SK-N-SH treated with all-trans-retinoic acid at 6 μM for 48 hours (cell line): Measurements from ENCODE around the gene MEIS3.

Experiments used
- ARNTL ChIP-seq: fragments of 450-650 bp; formaldehyde crosslinking; IDR thresholded peaks from 2 replicates; pipeline ENCODE4 v1.5.0; 2020; ENCODE audit warnings: low read depth, mild to moderate bottlenecking, moderate library complexity, borderline replicate concordance
- PPARA ChIP-seq: fragments of 250-450 bp; sonication (Bioruptor Pico); IDR thresholded peaks from 2 replicates; pipeline ENCODE4 v1.5.0; 2020; ENCODE audit warnings: mild to moderate bottlenecking, borderline replicate concordance
- RARB ChIP-seq: fragments of 250-450 bp; sonication (Bioruptor Pico); IDR thresholded peaks from 2 replicates; pipeline ENCODE4 v1.8.0; 2021; ENCODE audit warnings: mild to moderate bottlenecking, moderate library complexity
- SNAI2 ChIP-seq: fragments of 250-450 bp; sonication (Bioruptor Pico); IDR thresholded peaks from 2 replicates; pipeline ENCODE4 v1.5.0; 2020; ENCODE audit warnings: mild to moderate bottlenecking, moderate library complexity
- TCF4 ChIP-seq: fragments of 250-450 bp; sonication (Bioruptor Pico); IDR thresholded peaks from 2 replicates; pipeline ENCODE4 v1.8.0; 2021; ENCODE audit warnings: mild to moderate bottlenecking, moderate library complexity, borderline replicate concordance
- ZFP3 ChIP-seq: fragments of 250-450 bp; sonication (Bioruptor Pico); IDR thresholded peaks from 2 replicates; pipeline ENCODE4 v1.5.0; 2020; ENCODE audit warnings: mild to moderate bottlenecking, moderate library complexity
- ZFP30 ChIP-seq: fragments of 450-650 bp; formaldehyde crosslinking; IDR thresholded peaks from 2 replicates; pipeline ENCODE4 v1.5.0; 2022; ENCODE audit warnings: mild to moderate bottlenecking, moderate library complexity
- ZNF70 ChIP-seq: fragments of 450-650 bp; formaldehyde crosslinking; IDR thresholded peaks from 2 replicates; pipeline ENCODE4 v1.5.0; 2020; ENCODE audit warnings: mild to moderate bottlenecking, moderate library complexity
- TF ChIP-seq, protein P1 (sequence below): fragments of 250-450 bp; sonication (Bioruptor Pico); IDR thresholded peaks from 2 replicates; pipeline ENCODE4 v1.8.0; 2020; ENCODE audit warnings: mild to moderate bottlenecking, moderate library complexity, borderline replicate concordance

DNA sequence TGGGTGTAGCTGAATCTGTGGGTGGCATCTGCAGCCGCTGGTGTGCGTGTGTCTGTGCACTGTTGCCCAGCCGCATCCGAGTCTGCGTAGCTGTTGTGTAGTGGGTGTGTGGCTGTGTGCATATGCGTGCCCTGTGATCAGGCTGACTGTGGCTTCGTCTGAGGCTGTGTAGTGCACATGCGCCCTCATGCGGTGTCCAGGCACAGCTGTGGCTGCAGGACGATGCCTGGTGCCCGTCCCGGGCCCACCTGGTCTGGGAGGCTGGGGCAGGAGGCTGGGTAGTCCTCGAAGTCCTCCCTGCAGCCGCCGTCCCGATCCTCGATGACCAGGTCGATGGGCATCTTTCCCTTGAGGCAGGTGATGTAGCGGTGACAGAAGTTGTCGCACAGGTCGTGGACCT lies 4.9 kb downstream of the MEIS3 start:
- no peak for TF ChIP-seq SNAI2 (CRISPR knock-in tag)
- no peak for TF ChIP-seq TCF4 (CRISPR knock-in tag)
- no peak for TF ChIP-seq RARB (CRISPR knock-in tag)
- TF ChIP-seq, protein P1, sequence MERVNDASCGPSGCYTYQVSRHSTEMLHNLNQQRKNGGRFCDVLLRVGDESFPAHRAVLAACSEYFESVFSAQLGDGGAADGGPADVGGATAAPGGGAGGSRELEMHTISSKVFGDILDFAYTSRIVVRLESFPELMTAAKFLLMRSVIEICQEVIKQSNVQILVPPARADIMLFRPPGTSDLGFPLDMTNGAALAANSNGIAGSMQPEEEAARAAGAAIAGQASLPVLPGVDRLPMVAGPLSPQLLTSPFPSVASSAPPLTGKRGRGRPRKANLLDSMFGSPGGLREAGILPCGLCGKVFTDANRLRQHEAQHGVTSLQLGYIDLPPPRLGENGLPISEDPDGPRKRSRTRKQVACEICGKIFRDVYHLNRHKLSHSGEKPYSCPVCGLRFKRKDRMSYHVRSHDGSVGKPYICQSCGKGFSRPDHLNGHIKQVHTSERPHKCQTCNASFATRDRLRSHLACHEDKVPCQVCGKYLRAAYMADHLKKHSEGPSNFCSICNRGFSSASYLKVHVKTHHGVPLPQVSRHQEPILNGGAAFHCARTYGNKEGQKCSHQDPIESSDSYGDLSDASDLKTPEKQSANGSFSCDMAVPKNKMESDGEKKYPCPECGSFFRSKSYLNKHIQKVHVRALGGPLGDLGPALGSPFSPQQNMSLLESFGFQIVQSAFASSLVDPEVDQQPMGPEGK (CRISPR knock-in tag): no peak
- no peak for TF ChIP-seq ARNTL
- TF ChIP-seq PPARA (CRISPR knock-in tag): no peak
- TF ChIP-seq ZFP3 (CRISPR knock-in tag): no peak
- TF ChIP-seq ZFP30: no peak
- no peak for TF ChIP-seq ZNF70 (CRISPR knock-in tag)
